ENCODE data around the gene SLC25A21.
"Not testable (repeated sequence)": the region's sequence is repeated elsewhere in the genome, so short reads cannot be mapped to it uniquely, and the experiment has no call there.

SLC25A21 gene

DNA sequence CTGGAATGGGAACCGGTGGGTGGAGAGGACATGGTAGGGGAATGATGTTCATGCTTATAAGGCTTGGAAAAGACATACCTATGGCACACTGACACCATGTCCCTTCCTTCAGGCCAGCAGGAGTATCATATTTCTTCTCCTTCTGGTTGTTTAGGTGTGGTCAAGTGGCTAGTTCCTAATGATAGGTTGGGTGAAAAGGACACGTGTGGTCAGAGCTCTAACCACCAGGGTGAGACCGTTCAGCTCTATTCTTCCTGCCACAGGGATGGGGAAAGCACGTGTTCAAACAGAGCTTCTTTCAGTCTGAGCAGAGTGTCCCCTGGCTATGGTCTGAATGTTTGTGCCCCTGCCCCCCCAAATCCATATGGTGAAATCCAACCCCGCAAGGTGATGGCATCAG is 301.6 kb downstream of the SLC25A21 start:
- H3K4me1 ChIP-seq (ENCODE audit: control insufficient read depth, low read depth, low read length), result no peaks in the 10 kb centered on the region
- WGBS (ENCODE audit: extremely low coverage, insufficient coverage, low lambda C conversion rate), result no CpG with 5 or more reads among the region's 5 CpGs
- no peak overlapping the region for H3K18ac ChIP-seq (ENCODE audit: low read length)
- no peak for DNase-seq
- no peak overlapping the region for H2BK5ac ChIP-seq (ENCODE audit: low read length)
- H3K27ac ChIP-seq (ENCODE audit: low read depth, low read length), result no peak overlapping the region
- H3K56ac ChIP-seq (ENCODE audit: low read length), result no peak overlapping the region
- H3K4me2 ChIP-seq (ENCODE audit: low read length), result no peak overlapping the region
- no peak overlapping the region for H3K4me3 ChIP-seq (ENCODE audit: low read length)
- no peak overlapping the region for H2AK5ac ChIP-seq (ENCODE audit: low read length)
- no peak overlapping the region for H3K4ac ChIP-seq (ENCODE audit: low read depth, low read length)
- H4K8ac ChIP-seq (ENCODE audit: low read depth, low read length), result no peak overlapping the region
- H4K5ac ChIP-seq (ENCODE audit: low read length), result no peak overlapping the region
- H3K23ac ChIP-seq (ENCODE audit: low read length), result no peak overlapping the region
- no peaks in the 10 kb centered on the region for H3K79me2 ChIP-seq (ENCODE audit: control insufficient read depth, insufficient read depth, low read length)
- no peaks in the 10 kb centered on the region for H3K79me1 ChIP-seq (ENCODE audit: low read length)
- no peak overlapping the region for H2BK15ac ChIP-seq (replicated peaks; ENCODE audit: low read depth)
- no peaks in the 10 kb centered on the region for H3K27me3 ChIP-seq (ENCODE audit: insufficient read depth, low read length, poor library complexity)
- H2BK120ac ChIP-seq (ENCODE audit: low read depth, low read length), result no peak overlapping the region
- H3K9ac ChIP-seq (ENCODE audit: low read length), result no peak overlapping the region
- no peaks in the 10 kb centered on the region for H3K36me3 ChIP-seq (ENCODE audit: control insufficient read depth, insufficient read depth, low read length)

DNA sequence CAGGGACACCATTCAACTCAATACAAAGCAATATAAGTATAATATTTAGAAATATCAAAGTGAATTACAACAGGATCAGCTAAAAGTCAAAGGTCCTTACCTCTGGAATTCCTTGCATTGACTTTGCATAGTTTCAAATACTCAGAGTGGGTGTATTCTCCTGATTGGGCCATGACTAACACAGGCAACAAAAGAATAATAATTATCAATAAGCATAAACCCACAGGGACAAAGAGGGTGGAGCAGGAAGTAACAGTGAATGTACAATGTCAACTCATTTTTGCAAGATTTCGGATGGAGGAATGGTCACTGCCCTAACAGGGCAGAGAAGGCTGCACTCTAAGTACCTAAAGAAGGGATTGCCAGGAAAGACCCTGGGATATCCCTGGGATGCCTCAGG is 303.3 kb downstream of the SLC25A21 start:
- Histone ChIP-seq H3K23ac (ENCODE audit: low read length) (no peak overlapping the region), H3K36me3 (ENCODE audit: control insufficient read depth, insufficient read depth, low read length) (no peaks in the 10 kb centered on the region), H2AK5ac (ENCODE audit: low read length) (no peak overlapping the region), H3K79me2 (ENCODE audit: control insufficient read depth, insufficient read depth, low read length) (no peaks in the 10 kb centered on the region), H3K4me3 (ENCODE audit: low read length) (no peak overlapping the region), H2BK5ac (ENCODE audit: low read length) (no peak overlapping the region), H2BK15ac (replicated peaks; ENCODE audit: low read depth) (no peak overlapping the region), H3K27ac (ENCODE audit: low read depth, low read length) (no peak overlapping the region), H4K5ac (ENCODE audit: low read length) (no peak overlapping the region), H3K9ac (ENCODE audit: low read length) (no peak overlapping the region), H2BK120ac (ENCODE audit: low read depth, low read length) (no peak overlapping the region), H3K79me1 (ENCODE audit: low read length) (no peaks in the 10 kb centered on the region), H3K4me2 (ENCODE audit: low read length) (no peak overlapping the region), H3K27me3 (ENCODE audit: insufficient read depth, low read length, poor library complexity) (no peaks in the 10 kb centered on the region), H3K18ac (ENCODE audit: low read length) (no peak overlapping the region), H4K8ac (ENCODE audit: low read depth, low read length) (no peak overlapping the region), H3K4me1 (ENCODE audit: control insufficient read depth, low read depth, low read length) (no peaks in the 10 kb centered on the region), H3K4ac (ENCODE audit: low read depth, low read length) (no peak overlapping the region), H3K56ac (ENCODE audit: low read length) (no peak overlapping the region)
- WGBS (ENCODE audit: extremely low coverage, insufficient coverage, low lambda C conversion rate), result no CpG with 5 or more reads among the region's 1 CpG
- no peak for DNase-seq

DNA sequence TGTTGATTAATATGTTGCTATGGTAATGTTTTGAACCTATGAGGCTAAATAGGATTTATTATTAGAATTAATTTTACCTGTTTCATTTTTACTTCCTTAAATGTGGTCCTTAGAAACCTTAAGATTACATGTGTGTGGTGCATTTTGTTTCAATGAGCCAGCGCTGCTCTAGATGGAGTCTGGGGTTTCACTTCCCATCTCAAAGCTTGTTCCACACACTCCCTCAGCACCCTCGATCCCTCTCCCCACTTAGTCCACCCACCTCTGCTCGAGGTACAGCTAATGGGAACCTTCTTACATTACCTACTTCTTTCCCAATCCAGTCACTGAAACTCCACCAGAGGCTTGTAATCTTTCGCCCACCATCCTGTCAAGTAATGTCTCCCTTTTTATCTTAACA is 305.5 kb downstream of the SLC25A21 start:
- no peak overlapping the region for H3K4me3 ChIP-seq (ENCODE audit: low read length)
- no peak overlapping the region for H4K5ac ChIP-seq (ENCODE audit: low read length)
- no peak overlapping the region for H2BK120ac ChIP-seq (ENCODE audit: low read depth, low read length)
- no peak overlapping the region for H3K23ac ChIP-seq (ENCODE audit: low read length)
- no peaks in the 10 kb centered on the region for H3K36me3 ChIP-seq (ENCODE audit: control insufficient read depth, insufficient read depth, low read length)
- H3K56ac ChIP-seq (ENCODE audit: low read length), result no peak overlapping the region
- no peak overlapping the region for H2BK5ac ChIP-seq (ENCODE audit: low read length)
- H3K79me1 ChIP-seq (ENCODE audit: low read length), result no peaks in the 10 kb centered on the region
- H2BK15ac ChIP-seq (replicated peaks; ENCODE audit: low read depth), result no peak overlapping the region
- H3K27ac ChIP-seq (ENCODE audit: low read depth, low read length), result no peak overlapping the region
- WGBS (ENCODE audit: extremely low coverage, insufficient coverage, low lambda C conversion rate), result no CpG with 5 or more reads among the region's 4 CpGs
- no peak overlapping the region for H2AK5ac ChIP-seq (ENCODE audit: low read length)
- no peaks in the 10 kb centered on the region for H3K4me1 ChIP-seq (ENCODE audit: control insufficient read depth, low read depth, low read length)
- H3K9ac ChIP-seq (ENCODE audit: low read length), result no peak overlapping the region
- H3K4ac ChIP-seq (ENCODE audit: low read depth, low read length), result no peak overlapping the region
- DNase-seq, result no peak
- H4K8ac ChIP-seq (ENCODE audit: low read depth, low read length), result no peak overlapping the region
- no peak overlapping the region for H3K18ac ChIP-seq (ENCODE audit: low read length)
- H3K4me2 ChIP-seq (ENCODE audit: low read length), result no peak overlapping the region
- no peaks in the 10 kb centered on the region for H3K27me3 ChIP-seq (ENCODE audit: insufficient read depth, low read length, poor library complexity)
- no peaks in the 10 kb centered on the region for H3K79me2 ChIP-seq (ENCODE audit: control insufficient read depth, insufficient read depth, low read length)

DNA sequence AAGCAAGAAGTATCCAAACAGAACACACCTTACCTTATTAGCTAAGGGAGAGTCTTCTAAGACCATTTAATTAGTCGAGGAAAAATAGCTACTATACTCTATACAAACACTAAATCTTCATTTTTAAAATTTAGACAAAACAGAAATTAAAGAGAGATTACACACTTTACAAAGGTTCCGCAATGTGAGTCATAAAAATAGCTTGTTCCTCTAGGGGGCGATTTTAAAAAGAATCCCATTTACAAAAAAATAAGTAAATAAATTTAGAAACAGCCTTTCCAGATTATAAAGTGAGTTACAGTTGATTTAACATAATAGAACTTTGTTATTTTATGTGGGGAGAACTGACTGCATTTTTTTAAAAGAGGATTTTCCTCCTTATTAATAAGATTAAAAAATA is 309.1 kb downstream of the SLC25A21 start:
- H3K36me3 ChIP-seq (ENCODE audit: control insufficient read depth, insufficient read depth, low read length), result no peaks in the 10 kb centered on the region
- no peak overlapping the region for H4K8ac ChIP-seq (ENCODE audit: low read depth, low read length)
- H3K4me2 ChIP-seq (ENCODE audit: low read length), result no peak overlapping the region
- no peak overlapping the region for H3K27ac ChIP-seq (ENCODE audit: low read depth, low read length)
- no peak overlapping the region for H3K9ac ChIP-seq (ENCODE audit: low read length)
- no peak overlapping the region for H2BK120ac ChIP-seq (ENCODE audit: low read depth, low read length)
- H3K4me1 ChIP-seq (ENCODE audit: control insufficient read depth, low read depth, low read length), result no peaks in the 10 kb centered on the region
- no peaks in the 10 kb centered on the region for H3K27me3 ChIP-seq (ENCODE audit: insufficient read depth, low read length, poor library complexity)
- no peaks in the 10 kb centered on the region for H3K79me1 ChIP-seq (ENCODE audit: low read length)
- H2BK5ac ChIP-seq (ENCODE audit: low read length), result no peak overlapping the region
- no peak overlapping the region for H3K18ac ChIP-seq (ENCODE audit: low read length)
- no peak overlapping the region for H2AK5ac ChIP-seq (ENCODE audit: low read length)
- DNase-seq, result no peak
- no peak overlapping the region for H4K5ac ChIP-seq (ENCODE audit: low read length)
- H3K4ac ChIP-seq (ENCODE audit: low read depth, low read length), result no peak overlapping the region
- H3K4me3 ChIP-seq (ENCODE audit: low read length), result no peak overlapping the region
- H2BK15ac ChIP-seq (replicated peaks; ENCODE audit: low read depth), result no peak overlapping the region
- H3K56ac ChIP-seq (ENCODE audit: low read length), result no peak overlapping the region
- H3K23ac ChIP-seq (ENCODE audit: low read length), result no peak overlapping the region
- WGBS (ENCODE audit: extremely low coverage, insufficient coverage, low lambda C conversion rate), result no CpG with 5 or more reads among the region's 3 CpGs
- H3K79me2 ChIP-seq (ENCODE audit: control insufficient read depth, insufficient read depth, low read length), result no peaks in the 10 kb centered on the region

DNA sequence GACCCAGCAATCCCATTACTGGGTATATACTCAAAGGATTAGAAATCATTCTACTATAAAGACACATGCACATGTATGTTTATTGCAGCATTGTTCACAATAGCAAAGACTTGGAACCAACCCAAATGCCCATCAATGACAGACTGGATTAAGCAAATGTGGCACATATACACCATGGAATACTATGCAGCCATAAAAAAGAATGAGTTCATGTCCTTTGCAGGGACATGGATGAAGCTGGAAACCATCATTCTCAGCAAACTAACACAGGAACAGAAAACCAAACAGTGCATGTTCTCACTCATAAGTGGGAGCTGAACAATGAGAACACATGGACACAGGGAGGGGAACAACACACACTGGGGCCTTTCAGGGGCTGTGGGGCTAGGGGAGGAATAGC is 310.2 kb downstream of the SLC25A21 start:
- not testable (repeated sequence) for H3K4ac ChIP-seq (ENCODE audit: low read depth, low read length); H3K79me1 ChIP-seq (ENCODE audit: low read length); H3K79me2 ChIP-seq (ENCODE audit: control insufficient read depth, insufficient read depth, low read length); H2BK15ac ChIP-seq (replicated peaks; ENCODE audit: low read depth); H3K56ac ChIP-seq (ENCODE audit: low read length); H3K4me2 ChIP-seq (ENCODE audit: low read length); H3K36me3 ChIP-seq (ENCODE audit: control insufficient read depth, insufficient read depth, low read length); H3K18ac ChIP-seq (ENCODE audit: low read length); H2BK5ac ChIP-seq (ENCODE audit: low read length); H3K23ac ChIP-seq (ENCODE audit: low read length); H3K4me1 ChIP-seq (ENCODE audit: control insufficient read depth, low read depth, low read length); H3K27me3 ChIP-seq (ENCODE audit: insufficient read depth, low read length, poor library complexity); H2BK120ac ChIP-seq (ENCODE audit: low read depth, low read length); DNase-seq; H3K9ac ChIP-seq (ENCODE audit: low read length); H4K5ac ChIP-seq (ENCODE audit: low read length); H4K8ac ChIP-seq (ENCODE audit: low read depth, low read length); H3K4me3 ChIP-seq (ENCODE audit: low read length); H2AK5ac ChIP-seq (ENCODE audit: low read length); H3K27ac ChIP-seq (ENCODE audit: low read depth, low read length)

DNA sequence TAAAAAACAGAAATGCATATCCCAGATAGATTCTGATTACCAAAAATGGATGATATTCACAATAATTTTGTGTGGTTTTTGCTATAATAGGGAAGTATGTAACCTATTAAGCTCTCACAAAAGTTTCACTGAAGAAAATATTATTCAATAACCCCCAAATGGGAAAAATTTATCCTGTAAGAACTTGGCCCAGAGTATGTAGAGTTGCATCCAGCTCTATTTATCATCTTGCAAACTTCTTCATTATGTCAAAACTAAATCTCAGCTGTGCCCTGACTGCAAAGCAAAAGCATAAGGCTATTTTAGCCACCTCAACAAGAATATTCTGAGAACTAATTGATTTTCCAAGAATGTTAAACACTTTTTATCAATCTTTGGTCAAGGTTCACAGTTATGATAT is 311.6 kb downstream of the SLC25A21 start:
- no peak overlapping the region for H2AK5ac ChIP-seq (ENCODE audit: low read length)
- H2BK120ac ChIP-seq (ENCODE audit: low read depth, low read length), result no peak overlapping the region
- no peak for DNase-seq
- H2BK15ac ChIP-seq (replicated peaks; ENCODE audit: low read depth), result no peak overlapping the region
- no peak overlapping the region for H3K23ac ChIP-seq (ENCODE audit: low read length)
- H3K79me2 ChIP-seq (ENCODE audit: control insufficient read depth, insufficient read depth, low read length), result no peaks in the 10 kb centered on the region
- no peak overlapping the region for H3K56ac ChIP-seq (ENCODE audit: low read length)
- no peak overlapping the region for H4K8ac ChIP-seq (ENCODE audit: low read depth, low read length)
- no peaks in the 10 kb centered on the region for H3K27me3 ChIP-seq (ENCODE audit: insufficient read depth, low read length, poor library complexity)
- H3K27ac ChIP-seq (ENCODE audit: low read depth, low read length), result no peak overlapping the region
- H3K36me3 ChIP-seq (ENCODE audit: control insufficient read depth, insufficient read depth, low read length), result no peaks in the 10 kb centered on the region
- H4K5ac ChIP-seq (ENCODE audit: low read length), result no peak overlapping the region
- H3K4me1 ChIP-seq (ENCODE audit: control insufficient read depth, low read depth, low read length), result no peaks in the 10 kb centered on the region
- H3K9ac ChIP-seq (ENCODE audit: low read length), result no peak overlapping the region
- H3K4me2 ChIP-seq (ENCODE audit: low read length), result no peak overlapping the region
- H3K4me3 ChIP-seq (ENCODE audit: low read length), result no peak overlapping the region
- no peak overlapping the region for H3K4ac ChIP-seq (ENCODE audit: low read depth, low read length)
- H2BK5ac ChIP-seq (ENCODE audit: low read length), result no peak overlapping the region
- H3K79me1 ChIP-seq (ENCODE audit: low read length), result no peaks in the 10 kb centered on the region
- no peak overlapping the region for H3K18ac ChIP-seq (ENCODE audit: low read length)
